Heart right ventricle (tissue), 16 donors: ENCODE measurements around the gene S100A14. TPM values are rescaled to one million over a fixed set of nuclear protein-coding genes. Genes with fewer than 3 reads are reported as not detected.

ENCODE experiments used
- ATAC-seq, 8 donors: fragments of 200-7000 bp; cut with Tn5 transposase; one replicate each; pipeline ENCODE4 v1.9.1; 2020; ENCODE audit warnings: mild to moderate bottlenecking in 8 of 8, moderate library complexity in 8 of 8, moderate number of reproducible peaks in 1 of 8
- DNase-seq, 2 donors: peaks; one replicate each; pipeline ENCODE4 v3.0.0-alpha.2; 2020
- H3K27ac ChIP-seq, 10 donors: fragments of 200-600 bp; sonication (generic) in 2 of 10; one replicate each; pipeline versions ENCODE4 v1.5.0 to v1.8.0; 2020 to 2022; ENCODE audit warnings: mild to moderate bottlenecking in 3 of 10
- H3K27me3 ChIP-seq, 7 donors: fragments of 200-600 bp; one replicate each; pipeline ENCODE4 v1.8.0; 2021 to 2022; ENCODE audit warnings: mild to moderate bottlenecking in 2 of 7
- H3K36me3 ChIP-seq, 9 donors: fragments of 200-600 bp; sonication (generic) in 1 of 9; one replicate each; pipeline versions ENCODE4 v1.5.0 to v1.8.0; 2020 to 2022; ENCODE audit warnings: mild to moderate bottlenecking in 2 of 9
- H3K4me1 ChIP-seq, 9 donors: fragments of 200-600 bp; sonication (generic) in 1 of 9; one replicate each; pipeline versions ENCODE4 v1.5.0 to v1.8.0; 2020 to 2022; ENCODE audit warnings: mild to moderate bottlenecking in 4 of 9
- H3K4me3 ChIP-seq, 10 donors: fragments of 200-600 bp; sonication (generic) in 2 of 10; one replicate each; pipeline versions ENCODE4 v1.5.0 to v1.8.0; 2020 to 2022; ENCODE audit warnings: mild to moderate bottlenecking in 7 of 10, moderate library complexity in 2 of 10
- H3K9me3 ChIP-seq, 11 donors: fragments of 200-600 bp in 10 of 11; sonication (generic) in 2 of 11; one replicate each; pipeline versions ENCODE4 v1.5.0 to v1.8.0; 2013 to 2022; ENCODE audit warnings: mild to moderate bottlenecking in 2 of 11, control low read depth in 1 of 11, moderate library complexity in 1 of 11
- CTCF ChIP-seq, 9 donors: fragments of 200-600 bp; sonication (generic) in 2 of 9; IDR thresholded peaks; one replicate each; pipeline versions ENCODE4 v1.5.0 to v1.8.0; 2021 to 2022; ENCODE audit warnings: antibody characterized with exemption in 9 of 9, mild to moderate bottlenecking in 5 of 9, moderate library complexity in 1 of 9
- WGBS, 2 donors: extraction: QIAGEN DNeasy Blood & Tissue Kit; methylation state at CpG; one replicate each; pipeline ENCODE4 v1.1.7; 2013; ENCODE audit warnings: inconsistent platforms in 1 of 2; 5-methylcytosine and 5-hydroxymethylcytosine counted together
- intact Hi-C, 10 donors: fragments of 100-400 bp; cut with DNase I; formaldehyde crosslinking; loops; one replicate each; pipeline versions ENCODE4 v1.11.1 to v1.14.2; 2022
- polyA plus RNA-seq, 2 donors: library from polyadenylated mRNA; stranded (reverse); fragments of 200-250 nt; gene quantifications; one replicate each; pipeline ENCODE4 v1.2.3, GENCODE V29; 2013
- total RNA-seq, 10 donors: library from RNA; stranded (reverse); fragmentation: NEBNext Ultra II Directional in 3 of 10; extraction: Animal tissue kit (Norgen Biotek cat#: 25700) in 3 of 10; gene quantifications; one replicate each; pipeline versions ENCODE4 v1.2.1 to v1.2.4, GENCODE V29; 2021 to 2023
- donor health status: Arrhythmogenic right ventricular cardiomyopathy.
- donor health status: ischemic (EF 13 %, LVEDD 7.1; RV severe dilation, severe dysfunction).
- donor health status: healthy with polysubstance abuse.
- donor health status: DM: no; HTN: yes; CAD: no.
- donor health status: DM: no; HTN: no; CAD: no.
- donor health status: ischemic (EF 25% LVEDD 6.9; RV normal size, moderate dysfunction).
- donor health status: ischemic (EF 25% LVEDD 5.7; RV mildly dilated, moderate dysfunction).
- donor health status: healthy.
- donor health status: DM: yes; HTN: yes; CAD: no.
- donor health status: Ischemic cardiomyopathy.
- donor health status: ischemic (EF 35%, LVEDD 5.7; RV mildly dilated, moderate dysfunction).
- donor health status: nonischemic (EF 11% LVEDD 7.7; RV severe dilation, severe dysfunction).
- donor health status: DM: yes; HTN: yes; CAD: no.
- donor health status: PGD.
- donor health status: ischemic (EF 29% LVEDD 5.4; RV normal size, mild dysfunction).
- donor health status: nonischemic (EF 23%, LVEDD 6.1; RV moderate dilation, normal function).

The S100A14 gene
- total and polyA plus RNA-seq, 12 donors = 0.80 to 7.3 (median 4.1) TPM

DNA sequence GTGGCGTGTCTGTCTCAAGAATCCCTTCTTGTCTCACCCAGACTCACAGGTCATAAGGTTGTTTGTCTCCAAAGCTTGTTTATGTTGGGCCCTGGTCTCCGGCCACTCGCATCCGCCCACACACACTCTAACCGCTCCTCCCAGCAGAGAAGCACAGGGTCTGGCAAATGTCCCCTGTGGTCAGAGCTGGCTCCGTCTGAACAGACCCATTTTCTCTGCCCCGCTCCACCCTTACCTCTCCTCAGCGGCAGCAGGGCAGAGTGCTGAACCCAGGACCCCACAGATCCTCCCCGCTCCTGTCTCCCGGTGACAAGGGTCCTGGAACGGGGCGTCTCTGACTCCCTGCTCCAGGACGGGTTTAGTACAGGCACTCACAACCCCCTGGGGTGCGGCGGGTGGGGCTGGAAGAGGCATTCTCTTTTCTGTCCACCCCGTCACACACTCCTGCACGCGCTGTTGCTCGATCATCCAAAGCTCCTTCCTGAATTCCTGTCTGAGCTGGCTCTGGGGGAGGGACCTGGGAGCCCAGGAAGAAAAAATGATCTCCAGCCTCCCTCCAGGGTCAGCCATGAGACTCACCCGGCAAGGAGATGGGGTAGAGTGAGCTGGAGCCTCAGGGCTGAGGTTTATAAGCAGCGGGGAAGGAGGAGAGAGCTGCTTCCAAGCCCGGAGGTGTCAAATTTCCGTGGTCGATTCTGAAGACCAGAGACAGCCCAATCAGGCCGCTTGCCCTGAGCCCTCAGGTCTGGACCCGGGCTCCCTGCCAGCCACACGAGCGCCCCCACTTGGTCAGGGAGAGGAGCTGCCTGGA is 11.0 kb upstream of the S100A14 start, which contains the start of gene S100A13:
TSS of gene S100A13 (minus strand) at position 602 of the 811 bp plus-strand sequence. CDS start 1,033 bp downstream, outside the sequence.
- TF ChIP-seq CTCF (IDR thresholded peaks at IDR 0.05) = peak; percentile 32 to 69 (median 59)
- peak within 1 kb of the TSS; percentile 82 to 98 (median 91) for H3K27ac ChIP-seq
- peaks cover 0 to 37% (median 0%) of the 10 kb centered on the region in 9 donors for H3K36me3 ChIP-seq
- H3K4me3 ChIP-seq = peak within 1 kb of the TSS; percentile 34 to 71 (median 60)
- intact Hi-C loops = loop anchor here in 1 of 10 donors (5.0 kb wide), 1 partner anchor 45 kb away; the partner anchor contains the start of gene ILF2
- H3K9me3 ChIP-seq = no peaks in the 10 kb centered on the region
- DNase-seq (peak; percentile 80 to 84), ATAC-seq (peak; percentile 54 to 73 (median 64))
- H3K27me3 ChIP-seq = no peaks in the 10 kb centered on the region
- peaks cover 19 to 75% (median 54%) of the 10 kb centered on the region in 9 donors for H3K4me1 ChIP-seq
- WGBS, 2 donors = 4 to 5% methylated on average over 27 to 28 of the region's 28 CpGs

- intact Hi-C loops = loop anchor here in 1 of 10 donors (5.0 kb wide), 1 partner anchor 46 kb away; the partner anchor contains the start of gene ILF2
- TF ChIP-seq CTCF (IDR thresholded peaks at IDR 0.05) = no peak
- WGBS, 2 donors = 51 to 61% methylated on average over 3 of the region's 3 CpGs
- H3K27me3 ChIP-seq = no peaks in the 10 kb centered on the region
- DNase-seq = no peak
- no peak for ATAC-seq
- peaks cover 0 to 44% (median 0%) of the 10 kb centered on the region in 9 donors for H3K36me3 ChIP-seq
- H3K4me1 ChIP-seq = peaks cover 19 to 71% (median 54%) of the 10 kb centered on the region in 9 donors
- H3K4me3 ChIP-seq = peak overlapping the region; percentile 34 to 71 (median 60)
- peak overlapping the region; percentile 82 to 98 (median 91) for H3K27ac ChIP-seq
- no peaks in the 10 kb centered on the region for H3K9me3 ChIP-seq
These were observed 10.4 kb upstream of the S100A14 start for GRCh38 chr1:153626477-153626903.

- WGBS, 2 donors = 79 to 85% methylated on average over 10 of the region's 10 CpGs
These were observed 9.0 kb upstream of the S100A14 start for GRCh38 chr1:153624965-153625611.

More at GRCh38 chr1:153624965-153625611, 9.0 kb upstream of the S100A14 start:
- peaks cover 0 to 52% (median 2%) of the 10 kb centered on the region in 9 donors for H3K36me3 ChIP-seq
- no peak for DNase-seq
- H3K27ac ChIP-seq = peak overlapping the region in 1 of 10 donors; percentile 98
- no peaks in the 10 kb centered on the region for H3K9me3 ChIP-seq
- H3K4me1 ChIP-seq = peaks cover 19 to 59% (median 48%) of the 10 kb centered on the region in 9 donors
- no peaks in the 10 kb centered on the region for H3K27me3 ChIP-seq
- no peak overlapping the region for H3K4me3 ChIP-seq
- no peak for ATAC-seq
- TF ChIP-seq CTCF (IDR thresholded peaks at IDR 0.05) = no peak
- intact Hi-C loops = loop anchor here in 1 of 10 donors (5.0 kb wide), 1 partner anchor 47 kb away; the partner anchor contains the start of gene ILF2
